Spleen (tissue), 7 donors: ENCODE measurements around the gene APOC3.

ENCODE experiments used
- CTCF ChIP-seq, 11 experiments: fragments of 200-600 bp in 7 of 11; fragments of 450-650 bp in 4 of 11; sonication (generic) in 4 of 11; IDR thresholded peaks in 8 of 11; conservative IDR thresholded peaks in 3 of 11; 1 replicate in 7 of 11; 2 replicates in 4 of 11; pipeline versions ENCODE4 v1.4.0 to v1.8.0; 2016 to 2021; ENCODE audit warnings: antibody characterized with exemption in 11 of 11, inconsistent platforms in 4 of 11, mild to moderate bottlenecking in 1 of 11
- POLR2A ChIP-seq, 3 donors: fragments of 450-650 bp; IDR thresholded peaks; one replicate each; pipeline ENCODE4 v1.5.1; 2017; ENCODE audit warnings: antibody characterized with exemption in 3 of 3, mild to moderate bottlenecking in 1 of 3
- donor health status: DM: no; HTN: no; CAD: no; lungs with moderate emphysema.
- donor health status: DM: no; HTN: no; CAD: no.
- donor health status: DM: no; HTN: no; CAD: no.

GRCh38 chr11:116857936-116858335 is 28.2 kb downstream of the APOC3 start:
- TF ChIP-seq CTCF (IDR thresholded peaks at IDR 0.05 in 8 of 11, conservative IDR thresholded peaks at IDR 0.05 in 3 of 11) (no peak), POLR2A (IDR thresholded peaks at IDR 0.05) (no peak)
